Kidney epithelial cell (primary cell): ENCODE measurements around the gene PLD1. TPM values are rescaled to one million over a fixed set of nuclear protein-coding genes. Genes with fewer than 3 reads are reported as not detected.

Experiments
- DNase-seq: peaks from one replicate; pipeline ENCODE4 v3.0.0-alpha.2; 2010; ENCODE audit warnings: low read depth
- H3K27me3 ChIP-seq: 2 replicates; pipeline ENCODE4 v1.6.0; 2011; ENCODE audit warnings: low read length; ENCODE audit not compliant: control insufficient read depth, insufficient read depth
- H3K36me3 ChIP-seq: 2 replicates; pipeline ENCODE4 v1.5.1; 2011; ENCODE audit warnings: low read length; ENCODE audit not compliant: control insufficient read depth, insufficient read depth
- H3K4me3 ChIP-seq: 2 replicates; pipeline ENCODE4 v1.5.1; 2011; ENCODE audit warnings: low read depth, mild to moderate bottlenecking, control low read depth, low read length
- total RNA-seq: library from RNA; depleted of rRNA; stranded (reverse); fragments of >200 nt; gene quantifications from 2 replicates; pipeline ENCODE4 v1.2.3, GENCODE V29; 2015
- TF ChIP-seq, protein P1 (sequence below): IDR thresholded peaks from 2 replicates; pipeline ENCODE4 v1.5.1; 2011; ENCODE audit warnings: mild to moderate bottlenecking, moderate library complexity, low read length, control low read depth, inconsistent platforms; ENCODE audit not compliant: insufficient read depth, poor library complexity, severe bottlenecking

The PLD1 gene
- total RNA-seq, 1 donor from 2014 or later, result 5.8 TPM

DNA sequence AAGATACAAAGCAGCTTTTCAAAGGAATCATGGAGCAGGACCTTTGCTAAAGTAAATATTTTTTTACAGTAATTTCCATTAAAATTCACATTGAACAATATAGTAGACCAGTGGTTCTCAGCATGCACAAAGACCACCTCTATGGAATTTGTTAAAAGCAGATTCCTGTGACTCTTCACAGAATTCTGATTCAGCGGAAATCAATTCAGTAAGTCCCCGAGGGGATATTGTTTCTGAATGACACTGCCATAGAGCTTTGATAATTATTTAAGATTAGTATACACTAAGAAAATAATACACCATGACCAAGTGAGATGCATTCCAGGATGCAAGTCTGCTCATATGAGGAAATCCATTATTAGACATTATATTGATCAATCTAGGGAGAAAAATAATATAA lies 188.2 kb downstream of the PLD1 start:
- Histone ChIP-seq H3K36me3 (no peaks in the 10 kb centered on the region), H3K27me3 (no peaks in the 10 kb centered on the region), H3K4me3 (no peak overlapping the region)
- TF ChIP-seq, protein P1, sequence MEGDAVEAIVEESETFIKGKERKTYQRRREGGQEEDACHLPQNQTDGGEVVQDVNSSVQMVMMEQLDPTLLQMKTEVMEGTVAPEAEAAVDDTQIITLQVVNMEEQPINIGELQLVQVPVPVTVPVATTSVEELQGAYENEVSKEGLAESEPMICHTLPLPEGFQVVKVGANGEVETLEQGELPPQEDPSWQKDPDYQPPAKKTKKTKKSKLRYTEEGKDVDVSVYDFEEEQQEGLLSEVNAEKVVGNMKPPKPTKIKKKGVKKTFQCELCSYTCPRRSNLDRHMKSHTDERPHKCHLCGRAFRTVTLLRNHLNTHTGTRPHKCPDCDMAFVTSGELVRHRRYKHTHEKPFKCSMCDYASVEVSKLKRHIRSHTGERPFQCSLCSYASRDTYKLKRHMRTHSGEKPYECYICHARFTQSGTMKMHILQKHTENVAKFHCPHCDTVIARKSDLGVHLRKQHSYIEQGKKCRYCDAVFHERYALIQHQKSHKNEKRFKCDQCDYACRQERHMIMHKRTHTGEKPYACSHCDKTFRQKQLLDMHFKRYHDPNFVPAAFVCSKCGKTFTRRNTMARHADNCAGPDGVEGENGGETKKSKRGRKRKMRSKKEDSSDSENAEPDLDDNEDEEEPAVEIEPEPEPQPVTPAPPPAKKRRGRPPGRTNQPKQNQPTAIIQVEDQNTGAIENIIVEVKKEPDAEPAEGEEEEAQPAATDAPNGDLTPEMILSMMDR, result no peak
- no peak for DNase-seq

DNA sequence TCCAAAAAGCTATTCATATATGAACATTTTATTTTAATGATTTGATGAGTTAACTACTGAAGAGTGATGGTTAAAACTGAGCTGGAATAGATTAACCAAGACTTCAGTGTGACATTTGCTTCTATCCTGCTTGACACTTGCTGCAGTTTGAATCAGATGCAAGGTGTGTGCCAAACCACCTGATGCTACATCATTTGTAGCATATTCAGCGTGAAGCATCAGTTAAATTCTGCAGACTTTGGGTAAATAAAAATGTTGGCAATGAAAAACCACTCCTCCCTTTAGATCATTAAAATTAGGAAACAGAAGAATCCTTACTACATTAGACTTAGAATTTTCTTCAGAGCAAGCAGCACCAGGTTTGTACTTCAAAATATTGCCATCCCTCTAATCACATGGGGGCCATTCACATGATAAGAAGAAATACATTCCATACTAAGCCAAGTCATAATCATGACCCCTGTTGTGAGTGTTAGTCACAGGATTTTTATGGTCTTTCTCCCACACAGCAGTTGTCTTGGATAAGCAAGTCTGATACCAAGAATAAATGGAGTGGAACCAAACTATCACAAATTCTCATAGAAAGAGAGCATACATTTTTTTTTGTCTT lies 189.4 kb downstream of the PLD1 start:
- DNase-seq, result peak; percentile 65
- TF ChIP-seq, protein P1, result no peak
- H3K4me3 ChIP-seq, result no peak overlapping the region
- H3K36me3 ChIP-seq, result no peaks in the 10 kb centered on the region
- no peaks in the 10 kb centered on the region for H3K27me3 ChIP-seq

DNA sequence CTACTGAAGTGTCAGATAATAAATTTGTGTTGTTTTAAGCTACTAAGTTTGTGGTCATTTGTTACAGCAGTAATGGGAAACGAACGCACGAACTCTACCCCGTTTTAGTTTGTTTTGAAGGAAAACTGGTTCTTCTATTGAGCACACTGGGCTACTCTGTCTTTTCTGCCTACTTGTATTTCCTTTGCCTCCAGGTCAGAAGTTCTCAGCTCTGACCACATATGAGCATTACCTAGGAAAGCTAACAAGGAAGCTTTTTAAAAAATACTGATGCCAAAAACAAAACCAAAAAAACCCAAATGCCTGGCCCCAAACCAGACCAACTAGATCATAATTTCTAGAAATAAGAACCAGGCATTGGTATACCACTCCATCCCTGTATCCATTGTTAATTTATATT lies 193.5 kb downstream of the PLD1 start:
- no peak for DNase-seq
- no peaks in the 10 kb centered on the region for H3K27me3 ChIP-seq
- H3K4me3 ChIP-seq, result no peak overlapping the region
- H3K36me3 ChIP-seq, result no peaks in the 10 kb centered on the region
- TF ChIP-seq, protein P1, result no peak

DNA sequence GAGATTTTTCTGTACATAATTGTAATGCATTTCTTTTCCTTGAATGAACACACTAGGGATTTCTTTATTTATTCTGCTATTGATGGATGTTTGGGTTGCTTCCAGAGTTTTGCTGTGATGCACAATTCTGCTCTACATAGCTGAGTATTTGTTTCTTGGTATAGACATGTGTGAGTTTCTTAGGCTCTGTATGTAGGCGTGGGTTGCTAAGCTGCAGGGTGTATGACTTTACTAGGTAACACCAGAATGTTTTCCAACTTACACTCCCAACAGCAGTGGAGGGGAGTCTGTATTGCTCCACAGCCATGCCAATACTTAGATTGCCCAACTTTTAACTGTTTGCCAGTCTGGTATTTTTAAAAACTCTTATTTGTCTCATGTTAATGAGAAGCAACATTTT lies 194.6 kb downstream of the PLD1 start:
- Histone ChIP-seq H3K4me3 (no peak overlapping the region), H3K36me3 (no peaks in the 10 kb centered on the region), H3K27me3 (no peaks in the 10 kb centered on the region)
- TF ChIP-seq, protein P1, result no peak
- no peak for DNase-seq

DNA sequence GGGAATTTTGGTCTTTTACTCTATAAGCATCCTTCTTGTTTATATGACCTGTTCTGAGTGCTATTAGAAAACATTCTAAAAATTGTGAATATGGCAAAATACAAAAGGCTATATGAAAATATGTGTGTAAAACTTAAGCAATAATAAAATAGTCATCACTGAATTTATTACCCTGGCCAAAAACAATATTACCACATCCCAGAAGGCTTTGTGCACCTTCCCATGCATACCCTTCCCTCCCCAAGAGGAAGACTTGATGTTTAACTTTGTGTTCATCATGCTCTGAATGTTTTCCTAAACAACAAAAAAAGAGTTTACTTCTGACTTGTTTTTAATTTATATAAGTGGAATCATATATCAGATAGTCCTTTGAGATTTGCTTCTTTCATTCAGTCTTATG lies 195.0 kb downstream of the PLD1 start:
- DNase-seq, result no peak
- Histone ChIP-seq H3K4me3 (no peak overlapping the region), H3K36me3 (no peaks in the 10 kb centered on the region), H3K27me3 (no peaks in the 10 kb centered on the region)
- TF ChIP-seq, protein P1, result no peak

DNA sequence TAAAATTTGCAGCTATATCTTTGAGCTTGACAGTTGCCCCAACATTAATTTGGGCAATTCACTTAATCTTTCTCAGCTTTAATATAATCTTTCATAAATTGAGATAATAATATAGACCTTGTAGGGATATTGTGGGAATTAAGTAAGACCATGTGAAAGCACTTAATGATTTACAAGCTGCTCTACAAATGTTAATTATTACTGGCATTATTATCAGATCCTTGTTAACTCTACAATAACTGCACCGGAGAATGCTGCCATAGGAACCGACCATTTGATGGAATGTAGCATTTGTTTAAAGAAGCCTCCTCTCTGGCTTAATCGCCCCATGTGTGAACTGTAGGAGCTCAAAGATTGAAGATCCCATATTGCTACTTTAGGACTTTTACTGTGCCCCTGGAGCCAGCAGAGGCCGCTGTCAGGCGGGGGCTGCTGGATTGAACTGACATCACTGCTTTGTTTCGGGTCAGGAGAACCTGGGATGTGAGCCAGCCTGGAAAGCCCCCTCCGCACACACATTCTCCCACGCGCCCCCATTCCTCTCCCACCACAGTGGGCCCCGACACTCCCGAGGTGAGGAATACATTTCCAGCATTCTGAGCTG lies 195.9 kb downstream of the PLD1 start:
- Histone ChIP-seq H3K27me3 (no peaks in the 10 kb centered on the region), H3K36me3 (no peaks in the 10 kb centered on the region), H3K4me3 (no peak overlapping the region)
- no peak for DNase-seq
- TF ChIP-seq, protein P1, result peak; percentile 76
